Breast epithelium (tissue), 4 donors: ENCODE measurements around the gene SRRM5. TPM values are rescaled to one million over a fixed set of nuclear protein-coding genes. Genes with fewer than 3 reads are reported as not detected.
A peak's percentile ranks its signal among the peaks of the same experiment; 100 is the strongest.

Experiments used
- DNase-seq, 2 donors: peaks; one replicate each; pipeline ENCODE4 v3.0.0-alpha.2; 2019; ENCODE audit warnings: low spot score in 2 of 2
- H3K27ac ChIP-seq, 2 donors: fragments of 200-600 bp; sonication (generic) in 1 of 2; one replicate each; pipeline ENCODE4 v1.5.1; 2016 to 2019; ENCODE audit warnings: mild to moderate bottlenecking in 1 of 2
- H3K27me3 ChIP-seq, 2 donors: fragments of 200-600 bp; sonication (generic) in 1 of 2; one replicate each; pipeline versions ENCODE4 v1.5.1 to v1.6.0; 2017 to 2019; ENCODE audit warnings: control low read depth in 1 of 2, mild to moderate bottlenecking in 1 of 2
- H3K36me3 ChIP-seq: fragments of 200-600 bp; one replicate; pipeline ENCODE4 v1.5.1; 2019
- H3K4me1 ChIP-seq, 2 donors: fragments of 200-600 bp; sonication (generic); one replicate each; pipeline ENCODE4 v1.5.1; 2016 to 2019; ENCODE audit warnings: control low read depth in 1 of 2
- H3K4me3 ChIP-seq, 3 donors: fragments of 200-600 bp; sonication (generic); 1 replicate in 2 of 3; 2 replicates in 1 of 3; pipeline ENCODE4 v1.5.1; 2016 to 2019; ENCODE audit warnings: mild to moderate bottlenecking in 3 of 3, moderate library complexity in 2 of 3
- H3K9me3 ChIP-seq, 2 donors: fragments of 200-600 bp; sonication (generic) in 1 of 2; one replicate each; pipeline ENCODE4 v1.5.1; 2016 to 2019; ENCODE audit warnings: control low read depth in 1 of 2
- POLR2A ChIP-seq: fragments of 450-650 bp; IDR thresholded peaks from one replicate; pipeline ENCODE4 v1.6.1; 2016; ENCODE audit warnings: antibody characterized with exemption, mild to moderate bottlenecking, moderate library complexity
- POLR2AphosphoS5 ChIP-seq, 3 donors: sonication (generic); formaldehyde crosslinking; IDR thresholded peaks; one replicate each; pipeline ENCODE4 v1.6.1; 2017; ENCODE audit warnings: antibody characterized with exemption in 3 of 3
- intact Hi-C: fragments of 100-400 bp; cut with DNase I; formaldehyde crosslinking; loops from one replicate; pipeline ENCODE4 v1.15.1; 2023; ENCODE audit warnings: low total_unique reads
- total RNA-seq, 3 donors: library from RNA; depleted of rRNA; stranded (reverse); fragments of >200 nt; gene quantifications; one replicate each; pipeline ENCODE4 v1.1.0, GENCODE V29; 2016
- TF ChIP-seq, protein P1 (sequence below), 3 donors: fragments of 450-650 bp; IDR thresholded peaks; one replicate each; pipeline ENCODE4 v1.5.1; 2016 to 2017; ENCODE audit warnings: antibody characterized with exemption in 3 of 3, mild to moderate bottlenecking in 3 of 3, moderate library complexity in 3 of 3

The SRRM5 gene
- total RNA-seq, 3 donors from 2014 or later: 0.32 to 1.6 (median 0.33) TPM

DNA sequence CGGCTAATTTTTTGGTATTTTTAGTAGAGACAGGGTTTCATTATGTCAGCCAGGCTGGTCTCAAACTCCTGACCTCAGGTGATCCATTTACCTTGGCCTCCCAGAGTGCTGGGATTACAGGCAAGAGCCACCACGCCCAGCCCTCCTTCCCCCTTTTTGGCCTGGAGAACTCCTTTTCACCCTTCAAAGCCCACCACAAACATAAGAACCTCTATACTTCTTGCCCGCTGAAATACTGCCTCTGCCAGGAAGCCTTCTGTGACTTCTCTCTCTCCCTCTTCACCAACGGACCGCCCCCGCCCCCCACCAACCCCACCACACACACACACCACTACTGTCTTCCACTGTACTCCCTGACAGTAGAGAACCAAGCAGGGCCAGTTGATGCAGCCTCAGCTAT, 5.1 kb downstream of the SRRM5 start:
- no peaks in the 10 kb centered on the region for H3K4me1 ChIP-seq
- no peaks in the 10 kb centered on the region for H3K27me3 ChIP-seq
- intact Hi-C loops: no loop called here
- H3K27ac ChIP-seq: no peak overlapping the region
- H3K36me3 ChIP-seq: no peaks in the 10 kb centered on the region
- H3K9me3 ChIP-seq: no peaks in the 10 kb centered on the region
- no peak for TF ChIP-seq POLR2AphosphoS5 (IDR thresholded peaks at IDR 0.05)
- TF ChIP-seq, protein P1, sequence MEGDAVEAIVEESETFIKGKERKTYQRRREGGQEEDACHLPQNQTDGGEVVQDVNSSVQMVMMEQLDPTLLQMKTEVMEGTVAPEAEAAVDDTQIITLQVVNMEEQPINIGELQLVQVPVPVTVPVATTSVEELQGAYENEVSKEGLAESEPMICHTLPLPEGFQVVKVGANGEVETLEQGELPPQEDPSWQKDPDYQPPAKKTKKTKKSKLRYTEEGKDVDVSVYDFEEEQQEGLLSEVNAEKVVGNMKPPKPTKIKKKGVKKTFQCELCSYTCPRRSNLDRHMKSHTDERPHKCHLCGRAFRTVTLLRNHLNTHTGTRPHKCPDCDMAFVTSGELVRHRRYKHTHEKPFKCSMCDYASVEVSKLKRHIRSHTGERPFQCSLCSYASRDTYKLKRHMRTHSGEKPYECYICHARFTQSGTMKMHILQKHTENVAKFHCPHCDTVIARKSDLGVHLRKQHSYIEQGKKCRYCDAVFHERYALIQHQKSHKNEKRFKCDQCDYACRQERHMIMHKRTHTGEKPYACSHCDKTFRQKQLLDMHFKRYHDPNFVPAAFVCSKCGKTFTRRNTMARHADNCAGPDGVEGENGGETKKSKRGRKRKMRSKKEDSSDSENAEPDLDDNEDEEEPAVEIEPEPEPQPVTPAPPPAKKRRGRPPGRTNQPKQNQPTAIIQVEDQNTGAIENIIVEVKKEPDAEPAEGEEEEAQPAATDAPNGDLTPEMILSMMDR (IDR thresholded peaks at IDR 0.05): no peak
- no peak for TF ChIP-seq POLR2A
- H3K4me3 ChIP-seq: no peak overlapping the region
- no peak for DNase-seq

DNA sequence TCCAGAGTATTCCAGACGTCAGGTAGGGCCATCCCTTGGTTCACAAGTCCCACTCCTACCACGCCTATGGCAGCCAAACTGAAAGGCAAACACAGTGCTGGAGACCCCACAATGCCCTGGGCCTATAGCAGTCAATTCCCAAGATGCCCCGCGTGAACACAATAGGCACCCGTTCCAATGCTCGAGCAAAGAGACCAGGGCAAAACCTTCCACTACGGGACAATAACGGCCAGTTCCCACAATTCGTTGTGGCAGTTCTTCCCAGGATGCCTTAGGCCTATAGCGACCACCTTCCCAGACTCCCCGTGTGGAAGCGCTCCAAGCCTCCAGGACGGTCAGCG, 7.0 kb downstream of the SRRM5 start:
- Histone ChIP-seq H3K36me3 (no peaks in the 10 kb centered on the region), H3K27ac (peak overlapping the region; percentile 91), H3K4me1 (no peaks in the 10 kb centered on the region), H3K4me3 (peak overlapping the region; percentile 81 to 91 (median 82)), H3K9me3 (no peaks in the 10 kb centered on the region), H3K27me3 (no peaks in the 10 kb centered on the region)
- TF ChIP-seq, protein P1 (IDR thresholded peaks at IDR 0.05): no peak
- TF ChIP-seq POLR2AphosphoS5 (IDR thresholded peaks at IDR 0.05): no peak
- TF ChIP-seq POLR2A: no peak
- intact Hi-C loops: no loop called here
- DNase-seq: no peak

DNA sequence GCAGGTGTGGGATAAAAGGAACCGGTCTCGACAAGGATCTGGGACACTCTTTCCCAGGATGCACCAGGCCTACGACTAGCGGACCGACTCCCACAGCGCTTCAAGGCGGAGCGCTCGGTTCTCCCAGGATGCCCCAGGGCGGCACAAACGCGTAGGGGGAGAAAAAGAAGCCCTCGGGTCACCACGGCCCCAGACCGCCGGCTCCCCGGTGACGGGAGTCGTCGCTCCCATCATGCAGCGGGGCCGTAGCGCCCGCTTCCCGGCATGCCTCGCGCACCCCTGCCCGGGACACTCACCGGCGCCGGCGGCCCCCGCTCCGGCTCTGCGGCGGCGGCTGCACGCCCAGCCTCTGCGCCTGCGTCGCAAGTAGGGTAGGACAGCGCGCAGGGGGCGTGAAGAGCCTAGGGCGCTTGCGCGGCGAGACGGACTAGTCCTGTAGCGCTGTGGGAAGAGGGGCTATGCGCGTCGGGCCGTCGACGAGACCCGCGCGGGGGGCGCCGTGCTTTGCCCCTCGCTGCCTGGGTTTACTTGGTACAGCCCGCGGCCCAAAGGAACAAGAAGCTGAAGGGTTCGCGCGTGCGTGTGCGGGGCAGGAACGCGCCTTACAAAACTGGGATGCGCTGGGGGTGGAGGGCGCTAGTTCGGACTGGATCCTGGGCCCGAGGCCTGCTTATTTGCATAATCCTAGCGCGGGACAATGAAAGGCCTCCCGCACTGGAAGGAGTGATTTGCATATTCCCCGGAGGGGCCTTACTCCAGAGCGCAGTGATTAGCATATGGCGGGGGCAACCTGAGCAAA, 7.6 kb downstream of the SRRM5 start, which contains the start of gene ZNF428:
ZNF428 (minus strand) TSS at position 368 of the 799 bp plus-strand sequence. CDS start 5,325 bp downstream, outside the sequence.
- no peaks in the 10 kb centered on the region for H3K36me3 ChIP-seq
- H3K4me1 ChIP-seq: no peaks in the 10 kb centered on the region
- DNase-seq: peak; percentile 76 to 82
- no peaks in the 10 kb centered on the region for H3K9me3 ChIP-seq
- intact Hi-C loops: no loop called here
- H3K27me3 ChIP-seq: no peaks in the 10 kb centered on the region
- peak within 1 kb of the TSS; percentile 91 for H3K27ac ChIP-seq
- peak within 1 kb of the TSS; percentile 81 to 91 (median 82) for H3K4me3 ChIP-seq
- TF ChIP-seq POLR2AphosphoS5 (IDR thresholded peaks at IDR 0.05) (peak; percentile 38 to 60 (median 43)), POLR2A (no peak)

DNA sequence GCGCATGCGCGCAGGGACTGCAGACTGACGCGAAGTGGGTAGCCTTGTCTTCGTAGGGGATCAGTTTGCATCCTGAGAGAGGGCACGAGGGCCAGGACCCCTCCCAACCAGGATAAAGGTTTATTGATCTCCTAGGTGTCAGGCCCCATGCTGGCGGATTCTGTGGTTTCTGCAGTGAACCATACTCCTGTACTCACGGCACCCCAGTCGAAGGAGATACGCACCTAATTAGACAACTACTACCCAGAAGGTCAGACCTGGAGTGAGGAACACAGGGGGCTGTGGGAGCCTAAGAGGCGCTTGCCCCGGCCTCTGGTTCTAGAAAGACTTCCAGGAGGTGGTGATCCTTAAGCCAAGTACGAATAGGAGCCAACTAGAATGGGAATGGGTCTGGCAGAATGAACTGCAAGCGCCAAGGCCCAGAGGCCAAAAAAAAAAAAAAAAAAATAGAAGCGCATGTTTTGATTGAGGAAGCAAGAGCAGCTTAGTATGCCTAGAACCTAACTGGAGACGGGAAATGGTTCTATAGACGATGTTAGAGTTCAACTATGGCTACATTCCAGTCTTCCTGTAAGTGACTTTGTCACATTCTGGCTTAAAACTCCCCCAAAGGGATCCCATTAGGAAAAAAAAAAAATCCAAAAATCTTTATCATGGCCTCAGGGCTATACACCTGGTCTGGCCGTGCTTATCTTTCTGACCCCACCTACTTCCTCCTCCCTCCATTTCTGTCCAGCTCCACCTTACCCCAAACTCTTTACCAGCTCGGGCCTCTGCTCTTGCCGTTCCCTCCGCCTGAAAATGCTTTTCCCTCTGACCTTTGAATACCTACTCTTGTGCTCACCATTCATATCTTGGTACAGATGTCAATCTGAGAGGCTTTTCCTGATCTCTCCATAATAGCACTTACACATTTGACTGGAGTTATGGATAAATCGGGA, 8.4 kb downstream of the SRRM5 start:
- Histone ChIP-seq H3K36me3 (no peaks in the 10 kb centered on the region), H3K4me3 (peak overlapping the region; percentile 81 to 91 (median 82)), H3K27me3 (no peaks in the 10 kb centered on the region), H3K4me1 (no peaks in the 10 kb centered on the region), H3K27ac (peak overlapping the region; percentile 91), H3K9me3 (no peaks in the 10 kb centered on the region)
- TF ChIP-seq POLR2A: no peak
- TF ChIP-seq, protein P1 (IDR thresholded peaks at IDR 0.05): no peak
- peak in 1 of 3 donors; percentile 1 for TF ChIP-seq POLR2AphosphoS5 (IDR thresholded peaks at IDR 0.05)
- intact Hi-C loops: no loop called here
- no peak for DNase-seq

DNA sequence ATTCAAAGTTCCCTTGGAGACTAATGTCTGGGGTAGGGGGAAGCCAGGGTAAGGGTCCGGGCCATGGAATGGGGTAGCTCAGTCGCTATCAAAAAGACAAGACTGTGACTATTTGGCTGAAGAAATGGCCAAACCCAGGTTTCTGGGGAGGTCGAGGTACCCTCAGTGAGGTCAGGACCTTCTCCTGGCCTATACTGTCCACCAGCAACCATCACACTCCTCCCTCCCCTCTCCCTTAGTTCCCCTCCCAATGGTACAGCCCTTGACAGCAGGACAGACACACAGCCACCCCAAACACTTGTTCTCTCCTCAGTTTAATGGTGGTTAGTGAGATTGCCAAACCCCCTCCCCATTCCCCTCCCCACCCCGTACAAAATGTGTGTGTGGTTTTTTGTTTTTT, 10.2 kb downstream of the SRRM5 start:
- TF ChIP-seq, protein P1 (IDR thresholded peaks at IDR 0.05): no peak
- no peak for TF ChIP-seq POLR2A
- no peak for TF ChIP-seq POLR2AphosphoS5 (IDR thresholded peaks at IDR 0.05)
- no peaks in the 10 kb centered on the region for H3K9me3 ChIP-seq
- intact Hi-C loops: no loop called here
- no peaks in the 10 kb centered on the region for H3K4me1 ChIP-seq
- H3K27me3 ChIP-seq: no peaks in the 10 kb centered on the region
- DNase-seq: no peak
- no peak overlapping the region for H3K27ac ChIP-seq
- H3K36me3 ChIP-seq: no peaks in the 10 kb centered on the region
- H3K4me3 ChIP-seq: no peak overlapping the region
